K562 (cell line): ENCODE measurements around the gene SMIM36. TPM values are rescaled to one million over a fixed set of nuclear protein-coding genes. Genes with fewer than 3 reads are reported as not detected.

Experiments used
- ATAC-seq: fragments of 200-7000 bp; cut with Tn5 transposase; 3 replicates; pipeline ENCODE4 v1.9.1; 2020; ENCODE audit warnings: moderate library complexity
- BruUV-seq: library from RNA; stranded (reverse); fragments of 400-500 nt; replicated peaks from 2 replicates; lab custom pipeline; 2021; lab: Mats Ljungman, UMichigan
- CTCF ChIA-PET: fragments of 300-600 bp; formaldehyde crosslinking; extraction: SDS; loops from one replicate; lab custom pipeline; 2021; ENCODE audit warnings: low intra/inter-chr PET ratio; lab: Yijun Ruan, JAX
- POLR2A ChIA-PET: fragments of 300-600, 350-650 bp; sonication (Branson Sonifier 250); formaldehyde crosslinking; extraction: SDS; loops from one replicate; lab custom pipeline; 2021; ENCODE audit warnings: antibody characterized with exemption, inconsistent platforms; lab: Yijun Ruan, JAX
- DNase-seq, 4 experiments: peaks; one replicate each; pipeline versions ENCODE4 v3.0.0 to v3.0.0-alpha.2; 2011 to 2018; ENCODE audit warnings: low spot score in 3 of 4, mixed read lengths in 3 of 4; ENCODE audit errors: extremely low read depth in 1 of 4
- FAIRE-seq: peaks from 2 replicates; lab custom pipeline; 2011; peaks lifted over from hg19 to GRCh38; lab: Jason Lieb, UNC
- H2AFZ ChIP-seq: 2 replicates; pipeline ENCODE4 v1.6.0; 2011; ENCODE audit warnings: low read depth, low read length, control low read depth, inconsistent platforms
- H3K27ac ChIP-seq: fragments of 200-600 bp; 3 replicates; pipeline ENCODE4 v1.8.0; 2011; ENCODE audit warnings: low read depth, mild to moderate bottlenecking, control low read depth, inconsistent platforms, low read length, moderate library complexity, mixed read lengths; ENCODE audit errors: extremely low read depth
- H3K27me3 ChIP-seq, 2 experiments: fragments of 300-600 bp in 1 of 2; 2 replicates in 1 of 2; 3 replicates in 1 of 2; pipeline versions ENCODE4 v1.6.0 to v1.8.0; 2011; ENCODE audit warnings: inconsistent platforms in 2 of 2, low read length in 2 of 2, mild to moderate bottlenecking in 1 of 2, mixed read lengths in 1 of 2, moderate library complexity in 1 of 2; ENCODE audit not compliant: control insufficient read depth in 2 of 2, insufficient read depth in 2 of 2
- H3K36me3 ChIP-seq: fragments of 300-600 bp; 3 replicates; pipeline ENCODE4 v1.8.0; 2011; ENCODE audit warnings: mild to moderate bottlenecking, low read length, inconsistent platforms; ENCODE audit not compliant: control insufficient read depth, insufficient read depth
- H3K4me1 ChIP-seq, 2 experiments: fragments of 200-600 bp in 1 of 2; replicated peaks in 1 of 2; 2 replicates in 1 of 2; 3 replicates in 1 of 2; pipeline versions ENCODE4 v1.5.1 to v1.8.0; 2011; ENCODE audit warnings: inconsistent platforms in 2 of 2, low read length in 2 of 2, mild to moderate bottlenecking in 1 of 2, mixed read lengths in 1 of 2, moderate library complexity in 1 of 2; ENCODE audit not compliant: control insufficient read depth in 2 of 2, insufficient read depth in 2 of 2
- H3K4me2 ChIP-seq: 2 replicates; pipeline ENCODE4 v1.6.1; 2011; ENCODE audit warnings: low read length, control low read depth, inconsistent platforms, mixed read lengths; ENCODE audit not compliant: insufficient read depth
- H3K4me3 ChIP-seq: fragments of 200-600 bp; sonication (generic), shearing (Covaris generic); 2 replicates; pipeline ENCODE4 v1.5.1; 2016; ENCODE audit warnings: control low read depth, inconsistent platforms
- H3K79me2 ChIP-seq: fragments of 200-600 bp; 3 replicates; pipeline ENCODE4 v1.8.0; 2011; ENCODE audit warnings: low read length, inconsistent platforms; ENCODE audit not compliant: control insufficient read depth, insufficient read depth
- H3K9ac ChIP-seq, 2 experiments: 2 replicates each; pipeline versions ENCODE4 v1.6.0 to v1.6.1; 2011; ENCODE audit warnings: low read depth in 2 of 2, low read length in 2 of 2, control low read depth in 1 of 2, inconsistent platforms in 1 of 2, mild to moderate bottlenecking in 1 of 2, mixed read lengths in 1 of 2; ENCODE audit not compliant: insufficient read depth in 1 of 2
- H3K9me1 ChIP-seq: one replicate; pipeline ENCODE4 v1.6.0; 2011; ENCODE audit warnings: inconsistent platforms, mild to moderate bottlenecking, low read length, moderate library complexity; ENCODE audit not compliant: control insufficient read depth, insufficient read depth
- H3K9me3 ChIP-seq: replicated peaks from 2 replicates; pipeline ENCODE4 v1.5.1; 2011; ENCODE audit warnings: low read depth, low read length, inconsistent platforms; ENCODE audit not compliant: control insufficient read depth, insufficient read depth
- H4K20me1 ChIP-seq: replicated peaks from 2 replicates; pipeline ENCODE4 v1.6.1; 2011; ENCODE audit warnings: low read length, inconsistent platforms, mixed read lengths; ENCODE audit not compliant: control insufficient read depth, insufficient read depth
- ATF3 ChIP-seq, 2 experiments: fragments of 450-650 bp in 1 of 2; sonication (generic) in 1 of 2; formaldehyde crosslinking in 1 of 2; IDR thresholded peaks in 1 of 2; conservative IDR thresholded peaks in 1 of 2; 2 replicates each; pipeline versions ENCODE4 v1.6.1 to v1.8.1; 2016 to 2023; ENCODE audit warnings: mild to moderate bottlenecking in 2 of 2, moderate library complexity in 2 of 2, inconsistent platforms in 1 of 2, missing genetic modification reagents in 1 of 2
- CC2D1A ChIP-seq: fragments of 450-650 bp; IDR thresholded peaks from 2 replicates; pipeline ENCODE4 v1.6.1; 2017; ENCODE audit warnings: mild to moderate bottlenecking
- FOSL1 ChIP-seq: fragments of 200-800 bp; sonication (Bioruptor generic); conservative IDR thresholded peaks from 2 replicates; pipeline ENCODE4 v1.6.1; 2016; ENCODE audit warnings: missing genetic modification characterization, missing compliant biosample characterization
- JUND ChIP-seq, 2 experiments: IDR thresholded peaks; 2 replicates in 1 of 2; 3 replicates in 1 of 2; pipeline ENCODE4 v1.6.1; 2011; ENCODE audit warnings: borderline replicate concordance in 2 of 2, low read depth in 2 of 2, low read length in 2 of 2, improper control_type of control experiment in 1 of 2, missing biosample characterization in 1 of 2, missing genetic modification characterization in 1 of 2, missing genetic modification reagents in 1 of 2
- MAX ChIP-seq: sonication (generic); formaldehyde crosslinking; IDR thresholded peaks from 2 replicates; pipeline ENCODE4 v1.9.0; 2022; ENCODE audit warnings: mild to moderate bottlenecking, missing genetic modification reagents
- NFIC ChIP-seq: fragments of 450-650 bp; IDR thresholded peaks from 2 replicates; pipeline ENCODE4 v1.6.1; 2017; ENCODE audit warnings: mild to moderate bottlenecking, inconsistent platforms
- NR2C1 ChIP-seq, 2 experiments: fragments of 450-650 bp; IDR thresholded peaks; 2 replicates each; pipeline ENCODE4 v1.6.1; 2017; ENCODE audit warnings: mild to moderate bottlenecking in 2 of 2, antibody characterized with exemption in 1 of 2, inconsistent platforms in 1 of 2, missing compliant biosample characterization in 1 of 2, missing genetic modification characterization in 1 of 2
- SNAPC5 ChIP-seq: fragments of 250-450 bp; sonication (Bioruptor Pico); IDR thresholded peaks from 2 replicates; pipeline ENCODE4 v1.8.0; 2021; ENCODE audit warnings: moderate library complexity, mild to moderate bottlenecking, inconsistent platforms
- SPI1 ChIP-seq: IDR thresholded peaks from 2 replicates; pipeline ENCODE4 v1.6.1; 2011; ENCODE audit warnings: low read depth, low read length, control low read depth, borderline replicate concordance
- WGBS: fragments of 100-300 bp; shearing (Covaris generic); methylation state at CpG from one replicate; pipeline ENCODE4 v1.1.6; 2016; ENCODE audit warnings: low coverage, mixed read lengths; ENCODE audit not compliant: insufficient coverage; ENCODE audit errors: missing lambda C conversion rate; 5-methylcytosine and 5-hydroxymethylcytosine counted together
- in situ Hi-C: fragments of 300-500 bp; cut with MboI; formaldehyde crosslinking; loops from 4 replicates; pipeline ENCODE4 v1.15.0; 2018; ENCODE audit warnings: inconsistent platforms, mixed read lengths
- intact Hi-C: fragments of 100-400 bp; cut with micrococcal nuclease; formaldehyde crosslinking; loops from 2 replicates; pipeline ENCODE4 v1.14.2; 2022
- polyA plus RNA-seq, 8 experiments: library from polyadenylated mRNA; depleted of rRNA in 4 of 8; stranded (reverse) in 5 of 8; unstranded in 3 of 8; fragments of >200 nt; fragmentation: Nextera tagmentation in 2 of 8; fragmentation: Illumina TruSeq in 1 of 8; extraction: Ambion mirVana in 2 of 8; extraction: Trizol in 1 of 8; gene quantifications; 2 replicates each; pipeline versions ENCODE4 v1.2.1 to v1.2.3, GENCODE V29; 2011 to 2014; ENCODE audit warnings: inconsistent platforms in 1 of 8, missing spikeins in 1 of 8
- total RNA-seq, 7 experiments: library from RNA; depleted of rRNA in 6 of 7; stranded (reverse); fragments of >200 nt in 6 of 7; fragmentation: Illumina TruSeq in 2 of 7; extraction: Trizol in 2 of 7; gene quantifications; 2 replicates each; pipeline versions ENCODE4 v1.2.1 to v1.2.3, GENCODE V29; 2011 to 2021; ENCODE audit warnings: low replicate concordance in 1 of 7
- TF ChIP-seq, protein P1 (sequence below): fragments of 250-450 bp; sonication (Bioruptor Pico); IDR thresholded peaks from 2 replicates; pipeline ENCODE4 v1.9.0; 2021; ENCODE audit warnings: mild to moderate bottlenecking

Gene SMIM36
- total and polyA plus RNA-seq, 9 of the 15 experiments (the other 6 are each of a cell fraction or from before 2014, with no cell fraction given), result not detected

DNA sequence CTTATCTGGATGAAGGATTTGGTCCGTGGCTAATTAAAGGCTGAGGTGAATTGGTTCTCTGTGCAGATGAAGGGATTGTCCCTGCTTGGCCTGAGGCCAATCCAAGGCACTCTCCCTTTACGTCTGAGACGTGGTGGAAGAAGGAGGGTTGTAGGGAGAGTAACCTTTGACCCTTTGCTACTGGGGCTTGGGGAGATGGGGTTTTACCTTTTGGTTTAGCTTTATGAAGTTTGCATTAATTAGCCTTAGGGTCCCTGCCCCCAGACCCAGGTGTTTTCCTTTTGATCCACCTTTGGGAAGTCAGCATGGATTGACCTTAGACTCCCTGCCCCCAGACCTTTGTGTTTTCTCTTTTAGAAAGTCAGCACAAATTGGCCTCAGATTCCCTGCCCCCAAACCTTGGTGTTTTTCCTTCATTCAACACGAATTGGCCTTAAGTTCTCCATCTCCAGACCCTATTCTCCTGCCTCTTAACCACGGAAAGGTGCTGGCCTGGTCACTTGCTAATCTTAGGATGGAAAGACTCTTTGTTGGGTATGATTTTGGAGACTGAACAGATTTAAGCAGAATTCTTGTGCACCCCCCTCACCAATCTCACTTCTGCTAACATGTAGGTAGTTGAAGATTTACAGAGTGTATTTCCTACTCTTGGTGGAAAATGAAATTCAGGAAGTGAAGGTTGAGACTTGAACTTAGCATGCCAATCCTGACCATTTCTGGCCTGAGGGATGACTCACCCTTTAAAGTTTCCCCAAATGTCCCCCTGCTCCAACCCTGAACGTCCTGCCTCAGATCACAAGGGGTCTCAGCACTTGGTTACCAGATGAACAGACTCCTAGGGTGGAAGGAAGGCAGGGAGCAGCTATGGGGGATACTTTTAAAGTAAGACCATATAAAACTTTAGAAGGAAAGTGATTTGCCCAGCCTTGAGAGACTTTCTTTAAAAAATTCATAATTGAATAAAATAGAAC, 66.5 kb downstream of the SMIM36 start:
- H3K9ac ChIP-seq, result no peak overlapping the region
- H4K20me1 ChIP-seq, result no peaks in the 10 kb centered on the region
- H3K79me2 ChIP-seq, result no peaks in the 10 kb centered on the region
- no peaks in the 10 kb centered on the region for H3K36me3 ChIP-seq
- H3K4me1 ChIP-seq, result peaks cover 0 to 23% of the 10 kb centered on the region in 2 experiments; a peak in 3 of 5 replicates
- ChIA-PET CTCF (no interaction called here), POLR2A (no interaction called here)
- no peaks in the 10 kb centered on the region for H3K9me1 ChIP-seq
- FAIRE-seq (peak; percentile 35), DNase-seq (no peak), ATAC-seq (no peak; the same call in 2 of the 3 replicates)
- no peaks in the 10 kb centered on the region for H3K27me3 ChIP-seq
- peak overlapping the region; percentile 61 for H2AFZ ChIP-seq
- H3K27ac ChIP-seq, result no peak overlapping the region
- BruUV-seq, result no TSS peak
- intact Hi-C loops (no loop called here), in situ Hi-C loops (no loop called here)
- no peak overlapping the region for H3K4me2 ChIP-seq
- TF ChIP-seq, protein P1, sequence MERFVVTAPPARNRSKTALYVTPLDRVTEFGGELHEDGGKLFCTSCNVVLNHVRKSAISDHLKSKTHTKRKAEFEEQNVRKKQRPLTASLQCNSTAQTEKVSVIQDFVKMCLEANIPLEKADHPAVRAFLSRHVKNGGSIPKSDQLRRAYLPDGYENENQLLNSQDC, result no peak
- TF ChIP-seq MAX (CRISPR knock-in tag) (no peak), NR2C1 (IDR thresholded peaks at IDR 0.05) (0 out of 2 replicates have a peak, but pooled peaks have one; percentile 16), NR2C1 (tag; IDR thresholded peaks at IDR 0.05) (no peak), SNAPC5 (CRISPR knock-in tag) (no peak), ATF3 (IDR thresholded peaks at IDR 0.05) (peak; percentile 72), ATF3 (CRISPR knock-in tag; conservative IDR thresholded peaks at IDR 0.05) (no peak), NFIC (peak; percentile 47; the same call in 1 of the 2 replicates), FOSL1 (tag) (peak; percentile 28; the same call in 1 of the 2 replicates), SPI1 (peak; percentile 67), CC2D1A (no peak), JUND (IDR thresholded peaks at IDR 0.05; ENCODE audit: borderline replicate concordance, low read depth, low read length) (peak; percentile 70), JUND (tag; IDR thresholded peaks at IDR 0.05; ENCODE audit: borderline replicate concordance, low read depth, low read length) (peak; percentile 45; the same call in 2 of the 3 replicates)
- 16% methylated on average over 6 of the region's 6 CpGs for WGBS
- H3K9me3 ChIP-seq, result no peaks in the 10 kb centered on the region
- no peak overlapping the region for H3K4me3 ChIP-seq
